ENCODE data around the gene NT5C1B.

Gene NT5C1B

GRCh38 chr2:18603854-18604530 is 14.6 kb upstream of the NT5C1B start:
- in situ Hi-C loops (cut with MboI; ENCODE audit: low sequenced_read_pairs, unreplicated experiment): no loop called here
- TF ChIP-seq CTCF (IDR thresholded peaks at IDR 0.05; ENCODE audit: borderline replicate concordance, control extremely low read depth, extremely low read depth, insufficient read depth, missing control alignments): no peak
- no peak for DNase-seq (ENCODE audit: low spot score)

- in situ Hi-C loops (cut with MboI; ENCODE audit: low sequenced_read_pairs, unreplicated experiment): no loop called here
Measured at GRCh38 chr2:18602298-18602697, 12.9 kb upstream of the NT5C1B start.

GRCh38 chr2:18600255-18600613 is 10.9 kb upstream of the NT5C1B start:
- in situ Hi-C loops (cut with MboI; ENCODE audit: low sequenced_read_pairs, unreplicated experiment): no loop called here
- no peak for TF ChIP-seq CTCF (IDR thresholded peaks at IDR 0.05; ENCODE audit: borderline replicate concordance, control extremely low read depth, extremely low read depth, insufficient read depth, missing control alignments)
- DNase-seq (ENCODE audit: low spot score): no peak

More at GRCh38 chr2:18602298-18602697, 12.9 kb upstream of the NT5C1B start:
- TF ChIP-seq CTCF (IDR thresholded peaks at IDR 0.05; ENCODE audit: borderline replicate concordance, control extremely low read depth, extremely low read depth, insufficient read depth, missing control alignments): no peak
- DNase-seq (ENCODE audit: low spot score): no peak

GRCh38 chr2:18599509-18600254 is 10.3 kb upstream of the NT5C1B start:
- no peak for DNase-seq (ENCODE audit: low spot score)
- TF ChIP-seq CTCF (IDR thresholded peaks at IDR 0.05; ENCODE audit: borderline replicate concordance, control extremely low read depth, extremely low read depth, insufficient read depth, missing control alignments): no peak
- in situ Hi-C loops (cut with MboI; ENCODE audit: low sequenced_read_pairs, unreplicated experiment): no loop called here

- no peak for TF ChIP-seq CTCF (IDR thresholded peaks at IDR 0.05; ENCODE audit: borderline replicate concordance, control extremely low read depth, extremely low read depth, insufficient read depth, missing control alignments)
- DNase-seq (ENCODE audit: low spot score): no peak
- in situ Hi-C loops (cut with MboI; ENCODE audit: low sequenced_read_pairs, unreplicated experiment): no loop called here
Measured at GRCh38 chr2:18598848-18599484, 9.6 kb upstream of the NT5C1B start.

GRCh38 chr2:18597618-18598017 is 8.2 kb upstream of the NT5C1B start:
- no peak for DNase-seq (ENCODE audit: low spot score)
- in situ Hi-C loops (cut with MboI; ENCODE audit: low sequenced_read_pairs, unreplicated experiment): no loop called here
- TF ChIP-seq CTCF (IDR thresholded peaks at IDR 0.05; ENCODE audit: borderline replicate concordance, control extremely low read depth, extremely low read depth, insufficient read depth, missing control alignments): no peak

Measured in GM13976 (cell line).